Subcutaneous abdominal adipose tissue (tissue), 5 donors: ENCODE results near the gene OR5M8.

Experiments used
- H3K27ac ChIP-seq: one replicate; pipeline ENCODE4 v1.7.0; 2013; ENCODE audit warnings: low read depth, mild to moderate bottlenecking, inconsistent platforms, low read length, moderate library complexity
- H3K27me3 ChIP-seq, 5 donors: one replicate each; pipeline ENCODE4 v1.7.0; 2013; ENCODE audit warnings: low read length in 5 of 5, inconsistent platforms in 1 of 5; ENCODE audit not compliant: control insufficient read depth in 5 of 5, insufficient read depth in 4 of 5
- H3K36me3 ChIP-seq, 5 donors: one replicate each; pipeline ENCODE4 v1.7.0; 2013; ENCODE audit warnings: low read length in 5 of 5; ENCODE audit not compliant: control insufficient read depth in 5 of 5, insufficient read depth in 5 of 5
- H3K4me1 ChIP-seq, 5 donors: one replicate each; pipeline ENCODE4 v1.7.0; 2013; ENCODE audit warnings: low read length in 5 of 5, mild to moderate bottlenecking in 3 of 5, moderate library complexity in 1 of 5; ENCODE audit not compliant: control insufficient read depth in 5 of 5, insufficient read depth in 5 of 5
- H3K4me3 ChIP-seq, 5 donors: one replicate each; pipeline ENCODE4 v1.7.0; 2013; ENCODE audit warnings: low read length in 5 of 5, low read depth in 1 of 5
- H3K9ac ChIP-seq, 5 donors: one replicate each; pipeline ENCODE4 v1.7.0; 2013; ENCODE audit warnings: low read length in 5 of 5, mild to moderate bottlenecking in 4 of 5, moderate library complexity in 3 of 5
- H3K9me3 ChIP-seq, 5 donors: one replicate each; pipeline ENCODE4 v1.7.0; 2013; ENCODE audit warnings: low read length in 5 of 5; ENCODE audit not compliant: control insufficient read depth in 5 of 5
- donor health status: healthy.
- donor health status: healthy.
- donor health status: healthy.
- donor health status: healthy.
- donor health status: healthy.

The OR5M8 gene

DNA sequence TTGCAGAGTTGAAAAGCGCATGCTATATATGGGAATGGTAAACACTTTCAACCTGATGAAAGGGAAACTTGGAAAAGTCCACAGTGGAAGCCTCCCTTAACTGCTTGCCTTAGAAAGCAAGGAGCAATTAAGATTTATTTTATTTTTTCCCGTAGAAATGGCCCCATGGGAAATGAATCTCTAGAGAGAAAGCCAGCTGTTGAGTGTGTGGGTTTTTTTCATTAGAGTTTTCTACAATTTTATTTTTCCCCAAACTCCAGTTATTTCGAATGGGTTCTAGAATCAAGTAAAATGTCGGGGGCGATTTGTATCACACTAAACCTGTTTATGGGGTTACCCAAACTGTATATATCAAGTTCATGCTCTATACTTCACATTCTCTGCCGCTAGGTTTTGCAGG lies 17.9 kb downstream of the OR5M8 start, which contains the start of gene OR5M3:
Gene OR5M3 (minus strand): TSS at position 101 of the 400 bp plus-strand sequence. CDS start 2,855 bp downstream, outside the sequence.
- Histone ChIP-seq H3K9me3 (no peaks in the 10 kb centered on the region), H3K4me1 (no peaks in the 10 kb centered on the region), H3K9ac (no peak within 1 kb of the TSS), H3K36me3 (no peaks in the 10 kb centered on the region), H3K27me3 (no peaks in the 10 kb centered on the region), H3K4me3 (no peak within 1 kb of the TSS), H3K27ac (no peak within 1 kb of the TSS)

- no peak overlapping the region for H3K27ac ChIP-seq
- H3K27me3 ChIP-seq: no peaks in the 10 kb centered on the region
- H3K9me3 ChIP-seq: no peaks in the 10 kb centered on the region
- no peak overlapping the region for H3K9ac ChIP-seq
- H3K4me1 ChIP-seq: no peaks in the 10 kb centered on the region
- no peak overlapping the region for H3K4me3 ChIP-seq
- no peaks in the 10 kb centered on the region for H3K36me3 ChIP-seq
Observed at GRCh38 chr11:56457076-56457475, 34.1 kb downstream of the OR5M8 start.

DNA sequence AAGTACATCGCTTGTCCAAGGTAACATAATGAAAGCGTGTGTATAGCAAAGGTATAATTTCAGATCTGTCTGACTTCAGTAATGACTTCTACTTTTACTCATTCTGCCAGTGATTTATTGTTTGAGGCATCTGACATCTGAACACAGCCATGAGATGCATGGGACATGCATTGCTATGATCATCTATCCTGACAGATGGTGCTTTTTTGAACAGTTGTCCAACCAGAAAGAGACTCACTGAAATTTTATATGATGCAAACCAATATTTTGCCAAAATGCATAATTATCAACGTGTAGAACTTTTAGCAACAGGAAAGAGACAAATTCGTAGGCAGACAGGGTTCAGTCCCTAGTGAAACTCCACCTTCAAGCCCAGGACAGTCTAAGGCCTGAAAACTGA lies 37.6 kb downstream of the OR5M8 start:
- no peak overlapping the region for H3K27ac ChIP-seq
- no peaks in the 10 kb centered on the region for H3K9me3 ChIP-seq
- no peak overlapping the region for H3K9ac ChIP-seq
- H3K4me1 ChIP-seq: no peaks in the 10 kb centered on the region
- no peaks in the 10 kb centered on the region for H3K36me3 ChIP-seq
- no peaks in the 10 kb centered on the region for H3K27me3 ChIP-seq
- no peak overlapping the region for H3K4me3 ChIP-seq
